Measurements from ENCODE around the gene IVD.

The IVD gene

DNA sequence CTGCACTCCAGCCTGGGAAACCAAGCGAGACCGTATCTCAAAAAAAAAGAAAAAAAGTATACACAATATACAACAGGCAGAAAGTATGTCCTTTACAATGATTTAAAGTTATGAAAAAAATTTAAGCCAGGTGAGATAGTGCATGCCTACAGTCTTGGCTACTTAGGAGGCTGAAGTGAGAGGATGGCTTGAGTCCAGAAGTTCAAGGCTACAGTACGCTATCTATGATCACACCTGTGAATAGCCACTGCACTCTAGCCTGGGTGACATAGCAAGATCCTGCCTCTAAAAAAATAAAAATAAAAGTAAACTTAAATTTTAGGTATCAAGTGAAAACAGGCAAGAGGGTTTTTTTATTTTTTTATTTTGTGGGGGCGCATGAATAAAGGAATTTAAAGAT lies 26.2 kb upstream of the IVD start:
- Histone ChIP-seq H3K9me3 (no peaks in the 10 kb centered on the region), H3K36me3 (no peaks in the 10 kb centered on the region), H3K27ac (no peak overlapping the region), H3K4me1 (ENCODE audit: control insufficient read depth in 1 of 2, insufficient read depth in 1 of 2, low read depth in 1 of 2, low read length in 1 of 2) (peaks cover 14 to 21% of the 10 kb centered on the region in 2 experiments), H3K4me3 (ENCODE audit: low read depth in 1 of 2, low read length in 1 of 2) (no peak overlapping the region), H3K27me3 (no peaks in the 10 kb centered on the region)
- TF ChIP-seq, protein P1, sequence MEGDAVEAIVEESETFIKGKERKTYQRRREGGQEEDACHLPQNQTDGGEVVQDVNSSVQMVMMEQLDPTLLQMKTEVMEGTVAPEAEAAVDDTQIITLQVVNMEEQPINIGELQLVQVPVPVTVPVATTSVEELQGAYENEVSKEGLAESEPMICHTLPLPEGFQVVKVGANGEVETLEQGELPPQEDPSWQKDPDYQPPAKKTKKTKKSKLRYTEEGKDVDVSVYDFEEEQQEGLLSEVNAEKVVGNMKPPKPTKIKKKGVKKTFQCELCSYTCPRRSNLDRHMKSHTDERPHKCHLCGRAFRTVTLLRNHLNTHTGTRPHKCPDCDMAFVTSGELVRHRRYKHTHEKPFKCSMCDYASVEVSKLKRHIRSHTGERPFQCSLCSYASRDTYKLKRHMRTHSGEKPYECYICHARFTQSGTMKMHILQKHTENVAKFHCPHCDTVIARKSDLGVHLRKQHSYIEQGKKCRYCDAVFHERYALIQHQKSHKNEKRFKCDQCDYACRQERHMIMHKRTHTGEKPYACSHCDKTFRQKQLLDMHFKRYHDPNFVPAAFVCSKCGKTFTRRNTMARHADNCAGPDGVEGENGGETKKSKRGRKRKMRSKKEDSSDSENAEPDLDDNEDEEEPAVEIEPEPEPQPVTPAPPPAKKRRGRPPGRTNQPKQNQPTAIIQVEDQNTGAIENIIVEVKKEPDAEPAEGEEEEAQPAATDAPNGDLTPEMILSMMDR (IDR thresholded peaks at IDR 0.05): no peak

GRCh38 chr15:40379853-40380252 lies 25.7 kb upstream of the IVD start:
- TF ChIP-seq, protein P1 (IDR thresholded peaks at IDR 0.05): no peak
- Histone ChIP-seq H3K4me3 (ENCODE audit: low read depth in 1 of 2, low read length in 1 of 2) (no peak overlapping the region), H3K27me3 (no peaks in the 10 kb centered on the region), H3K9me3 (no peaks in the 10 kb centered on the region), H3K36me3 (no peaks in the 10 kb centered on the region), H3K4me1 (ENCODE audit: control insufficient read depth in 1 of 2, insufficient read depth in 1 of 2, low read depth in 1 of 2, low read length in 1 of 2) (peaks cover 15 to 25% of the 10 kb centered on the region in 2 experiments), H3K27ac (no peak overlapping the region)

DNA sequence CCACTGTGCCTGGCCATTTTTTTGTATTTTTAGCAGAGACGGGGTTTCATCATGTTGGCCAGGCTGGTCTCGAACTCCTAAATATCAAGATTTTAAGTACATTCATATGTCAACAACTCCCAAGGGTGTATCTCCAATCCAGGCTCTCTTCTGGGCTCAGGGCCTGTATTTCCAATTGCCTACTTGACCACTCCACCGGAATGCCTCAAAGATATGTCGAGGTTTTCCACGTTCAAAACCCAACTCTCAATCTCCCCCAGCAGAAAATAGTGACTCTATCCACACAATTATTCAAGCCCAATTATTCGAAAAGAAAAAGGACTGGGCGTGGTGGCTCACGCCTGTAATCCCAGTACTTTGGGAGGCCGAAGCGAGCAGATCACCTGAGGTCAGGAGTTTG lies 25.0 kb upstream of the IVD start:
- Histone ChIP-seq H3K9me3 (no peaks in the 10 kb centered on the region), H3K36me3 (no peaks in the 10 kb centered on the region), H3K27ac (no peak overlapping the region), H3K4me3 (ENCODE audit: low read depth in 1 of 2, low read length in 1 of 2) (no peak overlapping the region), H3K27me3 (no peaks in the 10 kb centered on the region), H3K4me1 (ENCODE audit: control insufficient read depth in 1 of 2, insufficient read depth in 1 of 2, low read depth in 1 of 2, low read length in 1 of 2) (peaks cover 15 to 25% of the 10 kb centered on the region in 2 experiments)
- TF ChIP-seq, protein P1 (IDR thresholded peaks at IDR 0.05): no peak

GRCh38 chr15:40381818-40382529 lies 23.6 kb upstream of the IVD start:
- TF ChIP-seq, protein P1 (IDR thresholded peaks at IDR 0.05): no peak
- Histone ChIP-seq H3K27me3 (no peaks in the 10 kb centered on the region), H3K4me1 (ENCODE audit: control insufficient read depth in 1 of 2, insufficient read depth in 1 of 2, low read depth in 1 of 2, low read length in 1 of 2) (peaks cover 15 to 25% of the 10 kb centered on the region in 2 experiments), H3K9me3 (no peaks in the 10 kb centered on the region), H3K4me3 (ENCODE audit: low read depth in 1 of 2, low read length in 1 of 2) (no peak overlapping the region), H3K27ac (no peak overlapping the region), H3K36me3 (peaks cover 7% of the 10 kb centered on the region)

- Histone ChIP-seq H3K27me3 (no peaks in the 10 kb centered on the region), H3K4me1 (ENCODE audit: control insufficient read depth in 1 of 2, insufficient read depth in 1 of 2, low read depth in 1 of 2, low read length in 1 of 2) (peaks cover 15 to 25% of the 10 kb centered on the region in 2 experiments), H3K36me3 (peaks cover 14% of the 10 kb centered on the region), H3K27ac (peak within 1 kb of the TSS; percentile 73), H3K4me3 (ENCODE audit: low read depth in 1 of 2, low read length in 1 of 2) (peak within 1 kb of the TSS; percentile 84 to 89), H3K9me3 (no peaks in the 10 kb centered on the region)
- TF ChIP-seq, protein P1 (IDR thresholded peaks at IDR 0.05): peak; percentile 30
Observed at GRCh38 chr15:40382580-40383456, 22.8 kb upstream of the IVD start, which contains the start of gene KNSTRN. TSS of gene KNSTRN (plus strand) at chr15:40382721. CDS start at chr15:40382836, 115 bp downstream.
